ENCODE results near the gene ARHGAP11B.
"Not testable (repeated sequence)": the region's sequence is repeated elsewhere in the genome, so short reads cannot be mapped to it uniquely, and the experiment has no call there.

Gene ARHGAP11B

GRCh38 chr15:30625436-30626193, at the start of gene ARHGAP11B:
Gene ARHGAP11B (plus strand): TSS chr15:30626128.
- Mint-ChIP-seq H3K4me3 (peak within 1 kb of the TSS; percentile 100), H3K4me1 (peaks cover 23% of the 10 kb centered on the region), H3K27ac (peak within 1 kb of the TSS; percentile 99)
- H3K9me3 Mint-ChIP-seq, H3K27me3 Mint-ChIP-seq, H3K36me3 Mint-ChIP-seq: not testable (repeated sequence)

- H3K9me3 Mint-ChIP-seq, H3K27ac Mint-ChIP-seq, H3K36me3 Mint-ChIP-seq, H3K27me3 Mint-ChIP-seq, H3K4me1 Mint-ChIP-seq, H3K4me3 Mint-ChIP-seq: not testable (repeated sequence)
Measured at GRCh38 chr15:30579394-30579970, 46.4 kb upstream of the ARHGAP11B start.

- H3K9me3 Mint-ChIP-seq, H3K36me3 Mint-ChIP-seq, H3K4me3 Mint-ChIP-seq, H3K4me1 Mint-ChIP-seq, H3K27ac Mint-ChIP-seq, H3K27me3 Mint-ChIP-seq: not testable (repeated sequence)
Measured at GRCh38 chr15:30580716-30581115, 45.2 kb upstream of the ARHGAP11B start.

DNA sequence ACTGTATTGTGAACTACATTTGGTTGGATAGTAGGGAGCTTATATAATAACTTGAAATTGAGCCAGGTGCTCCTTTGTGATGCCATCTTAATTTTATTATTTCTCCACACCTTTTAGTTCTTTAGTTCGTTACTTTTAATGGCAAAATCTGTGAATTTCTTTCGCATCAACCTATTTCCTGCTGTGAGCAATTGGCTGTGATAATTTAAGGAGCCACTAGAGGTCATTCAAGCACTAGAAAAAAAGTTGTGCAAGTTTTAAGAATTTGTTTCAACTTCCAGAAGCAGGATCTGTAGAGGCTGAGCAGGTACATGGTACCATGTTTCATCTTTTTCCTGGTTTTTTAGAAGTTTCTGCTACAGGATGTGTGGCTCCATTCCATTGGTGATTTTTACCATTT, 27.0 kb upstream of the ARHGAP11B start:
- H3K4me3 Mint-ChIP-seq, H3K27me3 Mint-ChIP-seq, H3K36me3 Mint-ChIP-seq, H3K27ac Mint-ChIP-seq, H3K9me3 Mint-ChIP-seq, H3K4me1 Mint-ChIP-seq: not testable (repeated sequence)

GRCh38 chr15:30603796-30604195, 22.1 kb upstream of the ARHGAP11B start, which contains the start of gene GOLGA8H:
Gene GOLGA8H (plus strand): TSS chr15:30604028. CDS start chr15:30604126, 98 bp downstream.
- not testable (repeated sequence) for H3K9me3 Mint-ChIP-seq, H3K4me3 Mint-ChIP-seq, H3K36me3 Mint-ChIP-seq, H3K4me1 Mint-ChIP-seq, H3K27me3 Mint-ChIP-seq, H3K27ac Mint-ChIP-seq

DNA sequence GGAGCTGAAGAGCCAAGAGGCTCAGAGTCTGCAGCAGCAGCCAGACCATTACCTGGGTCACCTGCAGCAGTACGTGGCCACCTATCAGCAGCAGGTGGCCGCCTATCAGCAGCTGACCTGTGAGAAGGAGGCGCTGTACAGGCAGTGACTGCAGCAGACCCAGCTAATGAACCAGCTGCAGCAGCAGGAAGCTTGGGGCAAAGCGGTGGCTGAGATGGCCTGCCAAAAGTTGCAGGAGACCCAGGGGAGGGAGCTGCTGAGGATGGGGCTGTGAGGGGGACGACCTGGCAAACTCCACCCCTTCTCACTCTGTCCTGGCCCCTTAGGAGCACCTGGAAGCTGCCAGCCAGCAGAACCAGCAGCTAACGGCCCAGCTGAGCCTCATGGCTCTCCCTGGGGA, 13.7 kb upstream of the ARHGAP11B start:
- not testable (repeated sequence) for H3K4me1 Mint-ChIP-seq, H3K9me3 Mint-ChIP-seq, H3K27me3 Mint-ChIP-seq, H3K4me3 Mint-ChIP-seq, H3K36me3 Mint-ChIP-seq, H3K27ac Mint-ChIP-seq

DNA sequence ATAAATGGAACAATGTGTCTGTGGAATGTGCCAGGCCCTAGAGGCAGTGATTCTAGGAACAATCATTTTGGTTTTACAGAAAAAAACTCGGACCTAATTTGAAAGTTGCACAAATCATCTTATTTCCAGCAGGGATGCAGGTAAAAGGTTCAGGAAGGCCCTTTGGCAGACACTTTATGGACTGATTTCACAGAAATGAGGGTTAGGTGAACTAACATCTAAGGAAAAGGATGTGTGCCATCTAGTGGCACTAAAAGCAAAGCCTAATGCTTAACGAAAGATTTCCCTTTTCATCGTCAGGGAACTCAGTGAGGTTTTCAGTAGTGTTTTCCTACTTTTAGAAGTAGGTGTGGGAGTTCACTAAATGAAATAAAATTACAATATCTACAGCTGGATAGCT, 4.6 kb upstream of the ARHGAP11B start:
- not testable (repeated sequence) for H3K9me3 Mint-ChIP-seq, H3K4me3 Mint-ChIP-seq, H3K4me1 Mint-ChIP-seq, H3K27ac Mint-ChIP-seq, H3K36me3 Mint-ChIP-seq, H3K27me3 Mint-ChIP-seq

GRCh38 chr15:30626194-30626565, 252 bp downstream of the ARHGAP11B start:
- H3K27ac Mint-ChIP-seq = peak overlapping the region; percentile 99
- H3K36me3 Mint-ChIP-seq = not testable (repeated sequence)

DNA sequence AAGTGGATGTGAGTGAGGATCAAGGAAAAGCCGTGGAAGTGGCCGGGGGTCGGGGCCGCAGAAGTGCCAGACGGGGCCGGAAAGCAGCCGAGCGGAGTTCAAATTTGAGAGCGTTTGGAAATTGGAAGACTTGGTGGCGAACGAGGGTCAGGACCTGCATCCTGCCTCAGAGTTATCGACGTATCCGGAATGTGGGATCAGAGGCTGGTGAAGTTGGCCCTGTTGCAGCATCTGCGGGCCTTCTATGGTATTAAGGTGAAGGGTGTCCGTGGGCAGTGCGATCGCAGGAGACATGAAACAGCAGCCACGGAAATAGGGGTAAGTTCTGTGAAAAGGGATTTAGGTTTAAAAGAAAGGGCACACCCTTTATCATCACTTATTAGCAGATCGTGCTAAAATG, 704 bp downstream of the ARHGAP11B start:
- Mint-ChIP-seq H3K4me3 (peak overlapping the region; percentile 100), H3K4me1 (peaks cover 23% of the 10 kb centered on the region), H3K27ac (peak overlapping the region; percentile 83)
- H3K27me3 Mint-ChIP-seq, H3K9me3 Mint-ChIP-seq, H3K36me3 Mint-ChIP-seq: not testable (repeated sequence)

More at GRCh38 chr15:30626194-30626565, 252 bp downstream of the ARHGAP11B start:
- H3K9me3 Mint-ChIP-seq, H3K27me3 Mint-ChIP-seq: not testable (repeated sequence)
- Mint-ChIP-seq H3K4me1 (peaks cover 23% of the 10 kb centered on the region), H3K4me3 (peak overlapping the region; percentile 100)

DNA sequence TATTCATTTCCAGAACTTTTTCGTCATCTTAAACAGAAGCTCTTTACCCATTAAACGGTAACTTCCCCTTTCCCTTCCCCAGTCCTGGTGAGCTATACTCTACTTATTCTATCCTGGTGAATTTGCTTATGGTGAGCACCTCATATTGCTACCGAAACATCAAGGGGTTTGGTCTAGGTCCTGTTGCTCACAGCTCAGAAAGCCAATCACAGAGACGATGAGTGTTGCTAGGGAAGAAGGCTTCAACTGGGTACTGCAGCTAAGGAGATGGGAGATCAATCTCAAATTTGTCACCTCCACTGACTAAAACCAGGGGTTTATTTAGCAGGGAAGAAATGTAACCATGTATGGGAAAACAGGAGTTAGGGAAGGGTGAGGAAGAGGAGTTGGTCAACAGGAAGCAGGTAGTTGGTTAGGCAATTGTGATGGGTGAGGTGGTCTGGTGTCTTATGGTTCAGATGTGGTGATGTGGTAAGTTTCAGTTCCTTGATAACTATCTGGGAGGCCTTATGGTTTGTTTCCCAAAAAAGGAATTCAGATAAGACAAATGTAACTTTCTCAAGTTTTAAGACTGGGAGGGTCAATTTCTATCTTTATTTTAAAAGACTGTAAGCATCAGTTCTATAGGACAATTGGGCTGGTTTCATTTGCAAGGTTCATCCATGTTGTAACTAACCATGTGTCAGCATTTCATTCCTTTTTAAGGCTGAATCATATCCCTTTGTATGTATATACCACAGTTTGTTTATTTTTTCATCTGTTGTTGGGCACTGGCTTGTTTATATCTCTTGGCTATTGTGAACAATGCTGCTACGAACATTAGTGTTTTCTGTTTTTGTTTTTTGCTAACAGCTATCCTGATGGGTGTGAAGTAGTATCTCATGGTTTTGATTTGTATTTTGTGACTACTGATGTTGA, 24.3 kb downstream of the ARHGAP11B start:
- Mint-ChIP-seq H3K27ac (no peak overlapping the region), H3K27me3 (no peaks in the 10 kb centered on the region), H3K9me3 (no peaks in the 10 kb centered on the region), H3K4me3 (no peak overlapping the region), H3K36me3 (peaks cover 9% of the 10 kb centered on the region), H3K4me1 (peaks cover 11% of the 10 kb centered on the region)

DNA sequence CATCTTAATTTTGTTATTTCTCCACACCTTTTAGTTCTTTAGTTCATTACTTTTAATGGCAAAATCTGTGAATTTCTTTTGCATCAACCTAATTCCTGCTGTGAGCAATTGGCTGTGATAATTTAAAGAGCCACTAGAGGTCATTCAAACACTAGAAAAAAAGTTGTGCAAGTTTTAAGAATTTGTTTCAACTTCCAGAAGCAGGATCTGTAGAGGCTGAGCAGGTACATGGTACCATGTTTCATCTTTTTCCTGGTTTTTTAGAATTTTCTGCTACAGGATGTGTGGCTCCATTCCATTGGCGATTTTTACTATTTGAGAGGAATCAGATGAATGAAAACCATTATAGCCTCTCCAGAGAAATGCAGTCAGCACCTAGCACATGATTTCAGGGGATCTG, 35.2 kb downstream of the ARHGAP11B start:
- not testable (repeated sequence) for H3K27me3 Mint-ChIP-seq, H3K4me3 Mint-ChIP-seq, H3K9me3 Mint-ChIP-seq, H3K27ac Mint-ChIP-seq, H3K4me1 Mint-ChIP-seq, H3K36me3 Mint-ChIP-seq

DNA sequence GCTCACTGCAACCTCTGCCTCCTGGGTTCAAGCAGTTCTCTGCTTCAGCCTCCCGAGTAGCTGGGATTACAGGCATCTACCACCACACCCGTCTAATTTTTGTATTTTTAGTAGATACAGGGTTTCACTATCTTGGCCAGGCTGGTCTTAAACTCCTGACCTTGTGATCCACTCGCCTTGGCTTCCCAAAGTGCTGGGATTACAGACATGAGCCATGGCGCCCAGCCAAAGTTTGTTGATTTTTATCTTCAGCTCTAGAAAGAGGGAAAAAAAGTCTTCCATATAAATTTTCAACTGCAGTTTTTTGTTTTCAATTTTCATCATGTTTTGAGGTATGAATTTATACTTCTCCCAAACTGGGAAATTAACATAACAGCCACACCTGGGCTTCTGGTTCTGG, 43.7 kb downstream of the ARHGAP11B start:
- not testable (repeated sequence) for H3K36me3 Mint-ChIP-seq

GRCh38 chr15:30670056-30670455, 44.1 kb downstream of the ARHGAP11B start:
- Mint-ChIP-seq H3K4me1 (no peaks in the 10 kb centered on the region), H3K27ac (no peak overlapping the region), H3K27me3 (no peaks in the 10 kb centered on the region), H3K36me3 (peaks cover 5% of the 10 kb centered on the region), H3K4me3 (no peak overlapping the region), H3K9me3 (no peaks in the 10 kb centered on the region)

More for the DNA sequence above, 43.7 kb downstream of the ARHGAP11B start:
- not testable (repeated sequence) for H3K27me3 Mint-ChIP-seq, H3K4me3 Mint-ChIP-seq, H3K27ac Mint-ChIP-seq, H3K9me3 Mint-ChIP-seq, H3K4me1 Mint-ChIP-seq

- Mint-ChIP-seq H3K9me3 (no peaks in the 10 kb centered on the region), H3K27ac (no peak overlapping the region), H3K4me1 (no peaks in the 10 kb centered on the region), H3K4me3 (no peak overlapping the region), H3K36me3 (peaks cover 5% of the 10 kb centered on the region), H3K27me3 (no peaks in the 10 kb centered on the region)
Measured at GRCh38 chr15:30671309-30671708, 45.4 kb downstream of the ARHGAP11B start.

- Mint-ChIP-seq H3K9me3 (no peaks in the 10 kb centered on the region), H3K4me1 (no peaks in the 10 kb centered on the region), H3K4me3 (no peak overlapping the region), H3K27ac (no peak overlapping the region), H3K27me3 (no peaks in the 10 kb centered on the region), H3K36me3 (peaks cover 3% of the 10 kb centered on the region)
Measured at GRCh38 chr15:30675126-30675525, 49.2 kb downstream of the ARHGAP11B start.

DNA sequence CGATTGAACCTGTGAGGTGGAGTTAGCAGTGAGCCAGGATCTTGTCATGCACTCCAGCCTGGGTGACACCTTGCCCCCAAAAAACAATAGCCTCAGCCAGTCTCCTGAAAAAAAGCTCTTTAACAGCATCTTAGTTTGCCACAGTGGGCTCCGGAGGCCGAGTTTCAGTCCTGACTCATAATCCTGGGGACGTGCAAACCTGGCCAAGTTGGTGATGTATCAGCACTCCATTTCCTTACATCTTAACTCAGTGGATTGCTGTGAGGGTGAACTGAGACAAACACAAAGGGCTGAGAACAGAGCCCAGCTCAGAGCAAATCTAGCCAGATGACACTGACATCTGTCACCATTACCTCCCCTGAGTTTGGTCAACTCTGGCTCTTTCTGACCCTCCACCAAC, 50.0 kb downstream of the ARHGAP11B start:
- not testable (repeated sequence) for H3K9me3 Mint-ChIP-seq, H3K27me3 Mint-ChIP-seq, H3K27ac Mint-ChIP-seq, H3K4me3 Mint-ChIP-seq, H3K4me1 Mint-ChIP-seq, H3K36me3 Mint-ChIP-seq
